ENCODE data around the gene HSPA12A.

- TF ChIP-seq EZH2phosphoT487 (IDR thresholded peaks at IDR 0.05; ENCODE audit: borderline replicate concordance, low read length) (no peak), CTCF (conservative IDR thresholded peaks at IDR 0.05; ENCODE audit: low read depth, low read length) (no peak)
Measured at GRCh38 chr10:116699049-116699448, 43.3 kb downstream of the HSPA12A start.
